Parathyroid adenoma (tissue), 2 donors: ENCODE results near the gene POLR3H.

Source experiments
- H2AFZ ChIP-seq: fragments of 300-600 bp; sonication (generic); one replicate; pipeline ENCODE4 v1.7.0; 2017; ENCODE audit warnings: antibody characterized with exemption, mild to moderate bottlenecking
- H3K27ac ChIP-seq: fragments of 300-600 bp; sonication (generic); one replicate; pipeline ENCODE4 v1.7.0; 2017
- H3K27me3 ChIP-seq: fragments of 300-600 bp; sonication (generic); one replicate; pipeline ENCODE4 v1.7.0; 2017; ENCODE audit warnings: low read length; ENCODE audit not compliant: control insufficient read depth, insufficient read depth
- H3K36me3 ChIP-seq: fragments of 300-600 bp; sonication (generic); one replicate; pipeline ENCODE4 v1.7.0; 2017; ENCODE audit warnings: low read length; ENCODE audit not compliant: control insufficient read depth, insufficient read depth
- H3K4me1 ChIP-seq: fragments of 300-600 bp; sonication (generic); one replicate; pipeline ENCODE4 v1.7.0; 2017; ENCODE audit warnings: control low read depth
- H3K4me2 ChIP-seq: fragments of 300-600 bp; sonication (generic); one replicate; pipeline ENCODE4 v1.7.0; 2017; ENCODE audit warnings: low read length
- H3K4me3 ChIP-seq: fragments of 300-600 bp; sonication (generic); one replicate; pipeline ENCODE4 v1.7.0; 2017; ENCODE audit warnings: low read depth, low read length
- H3K79me2 ChIP-seq: fragments of 300-600 bp; sonication (generic); one replicate; pipeline ENCODE4 v1.7.0; 2017; ENCODE audit warnings: control low read depth
- H3K9ac ChIP-seq: fragments of 300-600 bp; sonication (generic); one replicate; pipeline ENCODE4 v1.7.0; 2017; ENCODE audit warnings: mild to moderate bottlenecking
- H3K9me3 ChIP-seq: fragments of 300-600 bp; sonication (generic); one replicate; pipeline ENCODE4 v1.7.0; 2017; ENCODE audit warnings: low read length; ENCODE audit not compliant: control insufficient read depth
- TF ChIP-seq, protein P1 (sequence below): fragments of 300-600 bp; sonication (generic); IDR thresholded peaks from one replicate; pipeline ENCODE4 v1.7.0; 2017; ENCODE audit warnings: antibody characterized with exemption, mild to moderate bottlenecking
- donor health status: primary hyperparathyroidism.

POLR3H gene

DNA sequence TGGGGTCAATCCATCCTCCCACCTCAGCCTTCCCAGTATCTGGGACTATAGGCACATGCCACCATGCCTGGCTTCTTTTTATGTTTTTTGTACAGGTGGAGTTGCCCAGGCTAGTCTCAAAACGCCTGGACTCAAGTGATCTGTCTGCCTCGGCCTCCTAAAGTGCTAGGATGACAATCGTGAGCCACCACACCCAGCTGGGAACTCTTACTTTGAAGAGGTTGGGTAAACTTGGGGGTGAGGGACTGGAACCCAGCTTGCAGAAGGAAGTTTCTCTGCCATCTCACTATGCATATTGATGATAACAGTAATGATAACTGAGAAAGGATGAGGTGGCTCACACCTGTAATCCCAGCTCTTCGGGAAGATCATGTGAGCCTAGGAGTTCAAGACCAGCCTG lies 39.5 kb downstream of the POLR3H start:
- no peak overlapping the region for H3K27ac ChIP-seq
- TF ChIP-seq, protein P1, sequence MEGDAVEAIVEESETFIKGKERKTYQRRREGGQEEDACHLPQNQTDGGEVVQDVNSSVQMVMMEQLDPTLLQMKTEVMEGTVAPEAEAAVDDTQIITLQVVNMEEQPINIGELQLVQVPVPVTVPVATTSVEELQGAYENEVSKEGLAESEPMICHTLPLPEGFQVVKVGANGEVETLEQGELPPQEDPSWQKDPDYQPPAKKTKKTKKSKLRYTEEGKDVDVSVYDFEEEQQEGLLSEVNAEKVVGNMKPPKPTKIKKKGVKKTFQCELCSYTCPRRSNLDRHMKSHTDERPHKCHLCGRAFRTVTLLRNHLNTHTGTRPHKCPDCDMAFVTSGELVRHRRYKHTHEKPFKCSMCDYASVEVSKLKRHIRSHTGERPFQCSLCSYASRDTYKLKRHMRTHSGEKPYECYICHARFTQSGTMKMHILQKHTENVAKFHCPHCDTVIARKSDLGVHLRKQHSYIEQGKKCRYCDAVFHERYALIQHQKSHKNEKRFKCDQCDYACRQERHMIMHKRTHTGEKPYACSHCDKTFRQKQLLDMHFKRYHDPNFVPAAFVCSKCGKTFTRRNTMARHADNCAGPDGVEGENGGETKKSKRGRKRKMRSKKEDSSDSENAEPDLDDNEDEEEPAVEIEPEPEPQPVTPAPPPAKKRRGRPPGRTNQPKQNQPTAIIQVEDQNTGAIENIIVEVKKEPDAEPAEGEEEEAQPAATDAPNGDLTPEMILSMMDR = no peak

DNA sequence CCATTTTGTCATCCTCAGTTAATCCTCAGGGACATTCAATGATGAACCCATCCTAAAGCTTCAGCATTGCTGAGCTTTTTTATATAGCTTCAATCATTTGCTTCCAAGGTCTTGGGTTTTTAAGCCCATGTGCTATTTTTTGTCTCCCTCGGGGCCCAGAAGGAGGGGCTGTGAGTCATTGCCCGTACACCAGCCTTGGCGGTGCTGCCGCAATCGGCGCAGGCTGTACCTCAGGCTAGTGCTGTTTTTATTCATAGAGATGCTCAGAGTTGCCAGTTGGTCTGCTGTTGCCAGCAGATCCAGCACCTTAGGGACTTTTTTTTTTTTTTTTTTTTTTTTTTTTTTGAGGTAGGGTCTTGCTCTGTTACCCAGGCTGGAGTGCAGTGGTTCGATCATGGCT lies 39.9 kb downstream of the POLR3H start:
- Histone ChIP-seq H3K79me2 (peaks cover 16% of the 10 kb centered on the region), H3K27ac (no peak overlapping the region), H3K4me1 (peaks cover 33% of the 10 kb centered on the region), H3K27me3 (no peaks in the 10 kb centered on the region), H3K4me2 (no peak overlapping the region), H3K9ac (no peak overlapping the region), H3K4me3 (no peak overlapping the region), H2AFZ (no peak overlapping the region), H3K9me3 (no peaks in the 10 kb centered on the region), H3K36me3 (no peaks in the 10 kb centered on the region)
- TF ChIP-seq, protein P1 = no peak

More for the DNA sequence above, 39.5 kb downstream of the POLR3H start:
- Histone ChIP-seq H3K4me3 (no peak overlapping the region), H3K4me1 (peaks cover 34% of the 10 kb centered on the region), H3K4me2 (no peak overlapping the region), H3K36me3 (no peaks in the 10 kb centered on the region), H3K9ac (no peak overlapping the region), H2AFZ (no peak overlapping the region), H3K79me2 (peaks cover 16% of the 10 kb centered on the region), H3K9me3 (no peaks in the 10 kb centered on the region), H3K27me3 (no peaks in the 10 kb centered on the region)

DNA sequence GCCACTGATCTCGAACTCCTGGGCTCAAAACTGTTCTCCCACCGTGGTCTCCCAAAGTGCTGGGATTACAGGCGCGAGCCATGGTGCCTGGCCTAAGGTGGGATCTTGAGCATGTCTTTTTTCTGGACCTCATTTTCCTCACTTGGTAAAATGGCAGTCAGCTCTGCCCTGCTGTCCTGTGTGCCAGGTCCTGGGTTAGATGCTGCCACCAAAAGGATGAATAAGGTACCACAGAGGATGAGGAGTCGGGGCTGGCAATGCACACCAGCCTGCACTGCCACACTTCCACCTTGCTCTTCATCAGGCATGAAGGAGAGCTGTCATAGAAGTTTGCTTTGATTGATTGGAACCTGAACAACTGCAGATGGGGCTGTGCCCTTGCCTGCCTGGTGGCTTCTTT lies 43.1 kb downstream of the POLR3H start:
- Histone ChIP-seq H3K9me3 (no peaks in the 10 kb centered on the region), H3K9ac (no peak overlapping the region), H3K4me1 (peaks cover 8% of the 10 kb centered on the region), H3K4me2 (no peak overlapping the region), H2AFZ (no peak overlapping the region), H3K27ac (peak overlapping the region; percentile 51), H3K27me3 (no peaks in the 10 kb centered on the region), H3K36me3 (no peaks in the 10 kb centered on the region), H3K4me3 (no peak overlapping the region), H3K79me2 (peaks cover 27% of the 10 kb centered on the region)
- TF ChIP-seq, protein P1 = peak; percentile 12

DNA sequence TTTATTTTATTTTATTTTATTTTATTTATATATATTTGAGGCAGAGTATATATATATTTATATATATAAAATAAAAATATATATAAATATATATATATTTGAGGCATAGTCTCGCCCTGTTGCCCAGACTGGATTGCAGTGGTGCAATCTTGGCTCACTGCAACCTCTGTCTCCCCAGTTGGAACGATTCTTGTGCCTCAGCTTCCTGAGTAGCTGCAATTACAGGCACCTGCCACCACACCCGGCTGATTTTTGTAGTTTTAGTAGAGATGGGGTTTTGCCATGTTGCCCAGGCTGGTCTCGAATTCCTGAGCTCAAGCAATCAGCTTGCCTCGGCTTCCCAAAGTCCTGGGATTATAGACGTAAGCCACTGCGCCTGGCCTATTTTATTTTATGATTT lies 44.0 kb downstream of the POLR3H start:
- H2AFZ ChIP-seq = no peak overlapping the region
- no peaks in the 10 kb centered on the region for H3K27me3 ChIP-seq
- H3K79me2 ChIP-seq = peaks cover 35% of the 10 kb centered on the region
- H3K4me2 ChIP-seq = no peak overlapping the region
- H3K36me3 ChIP-seq = no peaks in the 10 kb centered on the region
- peak overlapping the region; percentile 88 for H3K27ac ChIP-seq
- no peak overlapping the region for H3K9ac ChIP-seq
- no peaks in the 10 kb centered on the region for H3K9me3 ChIP-seq
- peaks cover 8% of the 10 kb centered on the region for H3K4me1 ChIP-seq
- TF ChIP-seq, protein P1 = no peak
- H3K4me3 ChIP-seq = no peak overlapping the region

DNA sequence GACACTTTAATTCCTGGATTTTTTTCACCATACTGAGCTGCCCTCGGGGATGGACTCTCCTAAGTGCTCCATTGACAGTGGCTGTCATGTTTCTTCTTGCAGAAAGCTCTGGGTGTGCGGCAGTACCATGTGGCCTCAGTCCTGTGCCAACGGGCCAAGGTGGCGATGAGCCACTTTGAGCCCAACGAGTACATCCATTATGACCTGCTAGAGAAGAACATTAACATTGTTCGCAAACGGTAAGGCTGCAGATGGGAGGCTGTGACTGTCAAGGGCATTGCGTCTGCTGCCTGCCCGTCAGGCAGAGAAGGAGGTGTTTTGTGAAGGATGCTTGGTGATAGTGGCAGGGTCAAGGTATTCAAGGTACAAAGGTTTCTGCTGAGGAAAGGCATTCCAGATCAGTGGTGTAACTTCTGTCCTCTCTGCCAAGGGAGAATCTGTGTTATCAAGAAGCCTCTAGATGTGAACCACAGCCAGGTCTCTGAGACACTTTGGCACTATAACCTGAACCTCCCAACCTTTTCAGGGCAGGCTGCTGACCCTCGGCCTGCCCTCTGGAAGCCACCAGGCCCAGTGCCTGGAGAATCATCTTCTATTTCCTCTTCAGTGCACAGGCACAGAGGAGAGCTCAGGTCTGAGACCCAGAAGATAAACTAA lies 44.5 kb downstream of the POLR3H start:
- TF ChIP-seq, protein P1 = no peak
- no peaks in the 10 kb centered on the region for H3K9me3 ChIP-seq
- H3K9ac ChIP-seq = no peak overlapping the region
- peaks cover 40% of the 10 kb centered on the region for H3K79me2 ChIP-seq
- H3K4me2 ChIP-seq = peak overlapping the region; percentile 47
- H3K4me3 ChIP-seq = no peak overlapping the region
- H3K36me3 ChIP-seq = no peaks in the 10 kb centered on the region
- H3K4me1 ChIP-seq = peaks cover 8% of the 10 kb centered on the region
- no peaks in the 10 kb centered on the region for H3K27me3 ChIP-seq
- H3K27ac ChIP-seq = peak overlapping the region; percentile 88
- no peak overlapping the region for H2AFZ ChIP-seq
